Stimulated activated CD8-positive, alpha-beta memory T cell treated with anti-CD3 and anti-CD28 coated beads, Interleukin-4, amount 100 ng/mL, for 1 hour (primary cell): Measurements from ENCODE around the gene DCAF7.

ENCODE experiments used
- DNase-seq, 2 donors: peaks; one replicate each; pipeline ENCODE4 v3.0.0-alpha.2; 2020; ENCODE audit warnings: low read depth in 2 of 2, low spot score in 1 of 2

The DCAF7 gene, protein sequence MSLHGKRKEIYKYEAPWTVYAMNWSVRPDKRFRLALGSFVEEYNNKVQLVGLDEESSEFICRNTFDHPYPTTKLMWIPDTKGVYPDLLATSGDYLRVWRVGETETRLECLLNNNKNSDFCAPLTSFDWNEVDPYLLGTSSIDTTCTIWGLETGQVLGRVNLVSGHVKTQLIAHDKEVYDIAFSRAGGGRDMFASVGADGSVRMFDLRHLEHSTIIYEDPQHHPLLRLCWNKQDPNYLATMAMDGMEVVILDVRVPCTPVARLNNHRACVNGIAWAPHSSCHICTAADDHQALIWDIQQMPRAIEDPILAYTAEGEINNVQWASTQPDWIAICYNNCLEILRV

DNA sequence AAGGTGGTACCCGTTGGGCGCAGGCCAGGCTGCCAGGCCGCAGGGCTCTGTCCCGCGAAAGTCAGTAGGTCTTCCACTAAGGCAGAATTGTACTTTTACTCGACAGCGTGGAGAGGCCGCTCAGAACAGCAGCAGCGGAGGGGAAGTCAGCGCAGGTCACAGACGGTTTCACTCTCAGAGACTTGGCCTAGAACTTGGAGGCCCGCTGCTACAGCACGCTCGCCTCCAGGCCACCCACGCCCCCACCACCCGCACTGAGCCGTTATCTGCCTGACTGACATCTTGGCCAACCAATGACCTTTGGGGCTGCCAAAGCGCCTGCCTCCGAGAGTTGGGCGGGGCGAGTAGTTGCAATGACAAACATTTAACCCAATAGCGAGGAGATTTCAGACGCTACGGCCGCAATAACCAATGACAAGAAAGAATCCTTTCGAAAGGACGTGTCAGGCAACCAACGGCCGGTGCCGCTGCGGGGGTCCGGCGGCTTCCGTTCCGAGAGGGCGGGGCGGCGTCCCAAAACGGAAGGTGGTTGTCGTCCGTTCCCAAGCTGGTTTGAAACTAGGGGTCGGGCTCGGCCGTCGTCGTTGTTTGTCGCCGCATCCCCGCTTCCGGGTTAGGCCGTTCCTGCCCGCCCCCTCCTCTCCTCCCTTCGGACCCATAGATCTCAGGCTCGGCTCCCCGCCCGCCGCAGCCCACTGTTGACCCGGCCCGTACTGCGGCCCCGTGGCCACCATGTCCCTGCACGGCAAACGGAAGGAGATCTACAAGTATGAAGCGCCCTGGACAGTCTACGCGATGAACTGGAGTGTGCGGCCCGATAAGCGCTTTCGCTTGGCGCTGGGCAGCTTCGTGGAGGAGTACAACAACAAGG is at the start of gene DCAF7:
Gene DCAF7 (plus strand): TSS at position 532 of the 871 bp plus-strand sequence. CDS start 201 bp downstream, at position 733.
- peak; percentile 97 to 99 for DNase-seq

GRCh38 chr17:63500543-63501390 is 49.5 kb upstream of the DCAF7 start:
- no peak for DNase-seq

- no peak for DNase-seq
Observed at GRCh38 chr17:63503341-63503705, 47.0 kb upstream of the DCAF7 start.

DNA sequence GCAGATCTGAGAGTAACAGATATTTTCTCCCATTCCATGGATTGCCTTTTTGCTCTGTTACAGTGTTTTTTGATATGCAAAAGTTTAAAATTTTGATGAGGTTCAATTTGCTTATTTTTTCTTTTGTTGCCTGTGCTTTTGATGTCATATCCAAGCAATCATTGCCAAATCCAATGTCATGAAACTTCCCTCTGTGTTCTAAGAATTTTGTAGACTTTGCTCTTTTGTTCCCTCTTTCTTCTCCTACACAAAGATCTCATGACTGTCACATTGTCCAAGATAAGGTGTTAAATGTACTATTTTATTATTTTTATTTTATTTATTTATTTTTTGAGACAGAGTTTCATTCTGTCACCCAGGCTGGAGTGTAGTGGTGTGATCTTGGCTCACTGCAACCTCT is 46.0 kb upstream of the DCAF7 start:
- no peak for DNase-seq

GRCh38 chr17:63505341-63505740 is 44.9 kb upstream of the DCAF7 start:
- DNase-seq = no peak

DNA sequence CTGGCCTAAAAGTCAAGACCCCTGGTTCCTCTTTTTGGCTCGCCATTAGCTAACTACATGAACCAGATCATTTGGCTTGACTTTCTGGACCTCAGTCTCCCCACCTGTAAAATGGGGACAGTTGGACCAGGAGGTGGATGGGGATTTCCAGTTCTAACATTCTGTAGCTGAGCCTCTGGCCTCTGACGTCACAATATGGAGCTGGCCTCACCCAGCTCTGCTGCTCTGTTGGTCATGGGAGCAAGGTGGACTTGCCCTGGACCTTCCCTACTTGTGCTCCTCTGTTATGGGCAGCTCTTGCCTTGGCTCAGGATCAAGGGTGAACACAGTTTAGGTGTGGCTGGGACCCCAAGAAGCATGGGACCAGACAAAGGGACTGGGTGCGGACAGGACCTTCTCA is 43.6 kb upstream of the DCAF7 start:
- DNase-seq = no peak

- no peak for DNase-seq
Observed at GRCh38 chr17:63511331-63511730, 38.9 kb upstream of the DCAF7 start.

DNA sequence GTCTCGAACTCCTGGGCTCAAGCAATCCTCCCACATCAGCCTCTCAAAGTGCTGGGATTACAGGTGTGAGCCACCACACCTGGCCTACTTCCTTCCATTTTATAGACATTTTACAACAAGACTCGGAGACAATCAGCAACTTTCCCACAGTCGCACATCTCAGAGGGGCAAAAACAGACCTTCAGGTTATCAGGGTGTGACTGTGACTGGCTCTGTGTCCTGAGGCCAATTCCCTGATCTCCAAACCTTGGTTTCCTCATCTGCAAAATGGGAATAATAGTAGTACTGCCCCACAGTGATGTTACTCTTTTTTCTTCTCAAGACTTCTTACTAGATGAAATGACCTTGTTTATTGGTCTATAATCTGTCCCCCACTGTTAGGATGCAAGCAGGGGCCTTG is 37.9 kb upstream of the DCAF7 start:
- no peak for DNase-seq

- DNase-seq = no peak
Observed at GRCh38 chr17:63512896-63513644, 37.2 kb upstream of the DCAF7 start.

- no peak for DNase-seq
Observed at GRCh38 chr17:63514477-63514876, 35.8 kb upstream of the DCAF7 start.

- DNase-seq = no peak
Observed at GRCh38 chr17:63514974-63515373, 35.3 kb upstream of the DCAF7 start.

DNA sequence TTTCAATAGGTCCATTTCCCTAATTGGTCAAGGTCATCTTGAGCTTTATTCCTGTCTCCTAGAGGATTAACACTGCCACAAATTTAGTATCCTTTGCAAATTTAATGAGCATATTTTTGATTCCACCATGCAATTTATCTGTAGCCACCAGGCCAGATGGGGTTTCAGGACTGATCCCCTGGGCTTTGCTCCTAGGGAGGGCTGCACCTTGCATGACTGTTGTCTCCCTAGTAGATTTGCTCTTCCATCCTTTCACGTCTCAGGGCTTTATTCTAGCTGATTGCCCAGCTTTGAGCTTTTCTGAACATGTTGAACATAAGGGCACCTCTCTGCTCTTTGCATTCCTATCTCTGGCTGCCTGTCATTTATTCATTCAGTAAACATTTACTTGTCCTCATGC is 34.9 kb upstream of the DCAF7 start:
- DNase-seq = no peak

DNA sequence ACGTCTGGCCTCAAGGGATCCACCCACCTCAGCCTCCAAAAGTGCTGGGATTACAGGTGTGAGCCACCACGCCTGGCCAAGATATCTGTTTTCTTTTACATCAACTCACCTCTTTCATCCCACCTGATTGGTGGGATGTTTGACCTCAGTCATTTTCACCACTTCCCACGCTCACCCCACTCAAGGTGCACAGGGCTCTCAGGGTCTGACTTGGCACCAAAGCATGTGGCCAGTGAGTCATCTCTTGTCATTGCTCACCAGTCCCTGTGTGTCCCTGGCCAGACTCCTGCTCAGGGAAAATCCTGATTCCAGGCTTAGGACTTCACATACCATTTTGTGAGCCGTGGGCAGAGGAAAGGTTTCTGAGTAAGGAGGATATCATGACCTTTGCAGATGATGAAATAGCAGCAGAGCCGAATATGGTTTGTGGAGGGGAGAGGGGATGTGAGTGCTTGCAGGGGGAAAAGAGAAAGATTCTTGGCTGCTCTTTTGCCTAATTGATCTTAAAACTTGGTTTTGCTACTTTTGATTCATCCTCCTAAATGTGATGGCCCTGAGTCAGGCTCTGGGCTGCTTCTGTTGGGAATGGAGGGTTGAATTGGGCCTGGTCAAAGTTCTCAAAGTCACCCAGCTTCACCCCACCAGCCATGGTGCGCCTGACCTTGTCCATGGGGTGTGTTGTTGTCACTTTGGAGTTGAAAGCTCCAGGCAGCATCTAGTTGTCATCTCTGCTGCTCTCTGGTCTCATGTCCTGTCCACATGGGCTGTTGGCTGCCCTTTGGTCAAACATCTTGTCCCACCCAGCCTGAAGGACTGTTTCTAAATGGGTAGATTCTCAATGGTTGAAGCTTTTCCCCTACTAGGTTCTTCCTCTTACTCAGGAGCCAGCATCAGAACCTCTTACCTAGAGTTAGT is 33.1 kb upstream of the DCAF7 start:
- no peak for DNase-seq

- DNase-seq = no peak
Observed at GRCh38 chr17:63517825-63518534, 32.3 kb upstream of the DCAF7 start.

DNA sequence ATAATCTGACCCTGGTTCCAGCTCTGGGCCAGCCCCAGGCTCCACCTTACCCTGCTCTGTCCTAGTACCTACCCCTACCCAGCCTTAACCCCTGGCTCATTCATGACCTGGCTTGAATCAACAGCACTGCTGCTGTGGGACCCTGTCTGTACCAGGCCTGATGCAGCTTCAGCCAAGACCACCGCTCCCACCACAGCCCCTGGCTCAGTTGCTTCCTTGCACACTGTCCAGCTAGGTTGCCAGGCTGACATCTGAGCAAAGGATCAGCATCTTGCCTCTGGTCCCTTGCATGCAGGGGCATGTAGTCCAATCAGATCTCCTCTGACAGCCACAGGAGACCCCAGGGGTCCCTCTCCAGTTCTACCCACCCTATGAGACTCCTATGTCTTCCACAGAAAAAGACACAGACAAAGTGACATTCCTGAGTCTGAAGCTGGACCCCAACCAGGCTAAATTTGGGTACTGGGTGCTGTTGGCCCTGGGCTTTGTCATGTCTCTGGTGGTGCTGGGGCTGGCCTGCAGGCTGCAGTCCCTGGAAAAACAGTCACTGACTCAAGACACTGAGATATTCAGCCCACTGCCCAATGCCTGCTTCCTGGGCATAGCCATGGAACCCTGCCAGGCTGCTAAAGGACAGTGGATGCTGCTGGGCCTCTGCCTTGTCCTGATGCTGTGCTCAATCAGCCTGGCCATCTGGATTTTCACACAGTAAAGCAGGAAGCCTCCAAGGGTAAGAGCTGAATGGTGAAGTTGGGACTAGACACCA is 31.0 kb upstream of the DCAF7 start:
- no peak for DNase-seq

- DNase-seq = no peak
Observed at GRCh38 chr17:63519972-63520882, 30.1 kb upstream of the DCAF7 start.

DNA sequence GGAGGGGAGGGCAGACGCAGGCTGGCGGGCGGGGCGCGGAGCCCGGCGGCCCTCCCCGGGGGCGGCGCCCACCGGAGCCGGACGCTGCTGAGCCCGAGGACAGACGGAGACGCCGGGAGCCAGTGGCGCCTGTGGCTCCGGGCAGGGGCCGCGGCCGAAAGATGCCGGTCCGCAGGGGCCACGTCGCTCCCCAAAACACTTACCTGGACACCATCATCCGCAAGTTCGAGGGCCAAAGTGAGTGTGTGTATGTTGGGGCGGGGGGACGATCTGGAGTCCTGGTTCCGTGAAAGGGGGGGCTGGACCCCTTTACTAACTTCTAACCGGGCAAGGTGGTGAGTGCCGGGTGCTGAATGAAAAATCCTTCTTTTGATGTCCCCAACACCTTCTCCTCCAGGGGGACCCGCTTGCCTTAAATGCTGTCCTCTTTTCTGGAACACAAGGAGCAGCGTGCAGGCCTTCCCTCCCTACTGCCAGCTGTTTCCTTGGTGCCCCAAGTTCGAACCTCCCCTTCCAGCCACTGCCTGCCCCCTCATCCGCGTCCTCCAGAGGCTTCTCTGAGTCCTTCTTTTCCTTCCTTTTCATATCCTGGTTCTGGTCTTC is 26.9 kb upstream of the DCAF7 start, which contains the start of gene KCNH6:
Gene KCNH6 (plus strand): TSS at position 106 of the 603 bp plus-strand sequence. CDS start 56 bp downstream, at position 162.
- DNase-seq = no peak
